ENCODE data around the gene CSKMT. TPM values are rescaled to one million over a fixed set of nuclear protein-coding genes. Genes with fewer than 3 reads are reported as not detected.
"Not testable (repeated sequence)": the region's sequence is repeated elsewhere in the genome, so short reads cannot be mapped to it uniquely, and the experiment has no call there.

The CSKMT gene
- total RNA-seq, 2 donors from 2014 or later, result 35.2 to 46.0 TPM

DNA sequence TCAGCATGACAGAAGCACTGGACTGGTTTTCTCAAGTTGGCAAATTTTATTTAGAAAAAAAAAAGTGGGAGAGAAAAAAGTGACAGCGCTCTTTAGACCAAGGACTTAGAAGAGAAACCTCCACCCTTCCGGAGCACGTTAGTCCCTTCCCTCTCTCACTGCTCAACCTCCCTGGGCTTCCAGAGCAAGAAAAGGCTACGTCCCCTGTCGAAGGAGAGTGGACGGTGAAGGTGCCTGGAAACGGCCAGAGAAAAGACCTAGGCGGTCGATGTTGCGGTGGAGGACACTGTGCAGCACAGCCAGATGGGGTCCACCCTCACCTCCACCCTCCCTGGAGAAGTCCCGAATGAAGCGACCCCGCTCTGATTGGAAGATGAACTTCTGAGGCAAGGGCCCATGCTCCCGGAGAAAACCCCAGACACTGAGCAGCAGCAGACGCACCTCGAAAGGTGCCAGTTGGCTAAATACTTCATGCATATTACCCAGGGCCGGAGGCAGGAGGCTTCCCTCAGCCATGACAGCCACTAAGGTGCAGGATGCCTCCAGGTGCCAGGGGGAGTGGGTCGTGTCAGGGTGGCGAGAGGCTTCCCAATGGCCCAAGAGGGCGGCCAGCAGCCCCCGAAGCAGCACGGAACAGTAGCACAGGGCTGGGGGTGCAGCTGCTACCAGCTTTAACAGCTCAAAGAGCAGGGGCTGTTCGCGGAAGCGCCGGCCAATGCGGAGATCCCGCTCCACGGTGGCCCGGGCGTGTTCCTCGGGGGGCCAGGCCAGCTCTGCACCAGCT is 18.1 kb upstream of the CSKMT start:
- Mint-ChIP-seq H3K4me3 (peak overlapping the region; percentile 97 to 99), H3K36me3 (ENCODE audit: insufficient read depth in 2 of 2) (peaks cover 5 to 7% of the 10 kb centered on the region in 2 donors), H3K27me3 (ENCODE audit: low read depth) (no peaks in the 10 kb centered on the region), H3K27ac (peak overlapping the region; percentile 90), H3K9me3 (no peaks in the 10 kb centered on the region), H3K4me1 (ENCODE audit: low read depth) (peaks cover 45% of the 10 kb centered on the region)
- DNase-seq (no peak), ATAC-seq (replicated peaks in 1 of 2) (no peak)

DNA sequence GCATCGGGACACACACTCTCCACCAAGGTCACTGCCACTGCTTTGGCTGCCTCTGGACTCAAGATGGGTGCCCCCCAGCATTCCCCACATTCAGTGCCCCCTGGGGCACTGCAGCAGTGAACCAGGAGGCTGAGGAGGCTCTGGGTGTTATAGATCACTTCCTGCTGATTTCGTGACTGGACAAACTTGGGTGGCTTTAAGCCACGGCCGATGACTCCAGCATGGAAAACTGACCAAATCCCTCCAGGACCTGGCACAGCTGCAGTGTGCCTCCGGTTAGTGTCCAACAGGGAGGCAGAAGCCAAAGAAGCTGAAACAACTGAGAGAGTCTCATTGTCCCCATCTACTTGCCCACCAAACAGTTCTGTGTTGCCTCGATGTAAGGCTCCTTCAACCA is 17.5 kb upstream of the CSKMT start:
- H3K4me1 Mint-ChIP-seq (ENCODE audit: low read depth), result peaks cover 45% of the 10 kb centered on the region
- H3K36me3 Mint-ChIP-seq (ENCODE audit: insufficient read depth in 2 of 2), result peaks cover 5 to 7% of the 10 kb centered on the region in 2 donors
- H3K4me3 Mint-ChIP-seq, result no peak overlapping the region
- no peak for ATAC-seq (replicated peaks in 1 of 2)
- no peaks in the 10 kb centered on the region for H3K27me3 Mint-ChIP-seq (ENCODE audit: low read depth)
- DNase-seq, result no peak
- H3K27ac Mint-ChIP-seq, result no peak overlapping the region
- no peaks in the 10 kb centered on the region for H3K9me3 Mint-ChIP-seq

DNA sequence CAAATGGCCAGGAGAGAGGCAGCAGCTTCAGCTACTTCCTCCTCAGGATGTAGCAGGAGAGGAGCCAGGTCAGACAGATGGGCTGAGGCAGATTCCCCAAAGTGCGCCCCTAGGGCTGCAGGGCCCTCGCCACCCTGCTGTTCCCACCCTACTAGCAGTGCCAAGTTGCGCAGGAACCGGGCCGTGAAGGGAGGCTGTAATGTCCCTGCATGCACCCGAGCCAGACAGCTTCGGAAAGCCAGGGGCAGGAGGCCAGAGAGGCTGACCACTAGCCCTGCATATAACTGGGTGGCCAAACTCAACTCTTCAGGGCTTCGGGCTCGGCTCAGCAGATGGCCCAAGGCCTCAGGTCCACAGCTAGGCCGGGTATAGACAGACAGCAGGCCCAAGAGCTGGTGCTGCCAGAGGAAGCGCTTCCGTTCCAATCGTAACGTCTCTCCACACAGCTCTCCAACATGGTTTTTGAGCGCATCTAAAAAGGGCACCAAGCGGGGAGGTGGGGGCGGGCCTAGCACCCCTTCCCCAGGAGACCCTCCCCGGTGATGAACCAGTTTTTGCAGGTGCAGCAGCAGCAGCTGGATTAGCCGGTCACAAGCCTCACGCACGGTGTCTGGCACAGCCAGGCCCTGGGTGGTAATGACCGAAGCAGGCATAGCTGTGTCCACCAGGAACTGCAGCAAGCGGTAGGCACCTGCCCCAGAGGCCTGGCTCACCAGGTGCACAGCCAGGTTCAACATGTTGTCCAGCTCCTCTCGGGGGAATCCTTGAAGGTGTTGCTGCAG is 16.7 kb upstream of the CSKMT start:
- H3K27me3 Mint-ChIP-seq (ENCODE audit: low read depth), result no peaks in the 10 kb centered on the region
- H3K4me1 Mint-ChIP-seq (ENCODE audit: low read depth), result peaks cover 45% of the 10 kb centered on the region

DNA sequence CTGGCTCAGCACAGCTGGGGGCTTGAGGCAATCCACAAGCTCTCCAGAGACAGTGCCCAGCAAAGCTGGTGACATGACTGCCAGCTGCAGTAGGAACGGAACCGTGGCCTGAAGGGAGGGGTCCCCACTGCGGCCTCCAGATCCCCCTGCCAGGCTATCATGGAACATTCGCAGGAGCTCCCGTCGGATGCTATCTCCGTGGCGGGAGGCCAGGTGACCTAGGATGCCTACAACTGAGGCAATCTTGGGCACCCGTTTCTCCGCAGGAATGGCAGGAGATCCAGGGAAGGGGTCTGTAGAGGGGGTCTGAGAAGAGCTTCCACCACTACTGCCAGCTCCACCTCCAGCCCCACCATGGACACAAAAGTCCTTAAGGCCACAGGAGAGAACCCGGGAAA is 16.1 kb upstream of the CSKMT start:
- Mint-ChIP-seq H3K27me3 (ENCODE audit: low read depth) (no peaks in the 10 kb centered on the region), H3K9me3 (no peaks in the 10 kb centered on the region), H3K36me3 (ENCODE audit: insufficient read depth in 2 of 2) (peaks cover 5 to 6% of the 10 kb centered on the region in 2 donors), H3K27ac (no peak overlapping the region), H3K4me1 (ENCODE audit: low read depth) (peaks cover 47% of the 10 kb centered on the region), H3K4me3 (no peak overlapping the region)
- ATAC-seq (replicated peaks in 1 of 2) (no peak), DNase-seq (no peak)

More for the DNA sequence above, 16.7 kb upstream of the CSKMT start:
- DNase-seq (no peak), ATAC-seq (replicated peaks in 1 of 2) (no peak)
- no peaks in the 10 kb centered on the region for H3K9me3 Mint-ChIP-seq
- no peak overlapping the region for H3K4me3 Mint-ChIP-seq
- H3K27ac Mint-ChIP-seq, result no peak overlapping the region
- peaks cover 5 to 7% of the 10 kb centered on the region in 2 donors for H3K36me3 Mint-ChIP-seq (ENCODE audit: insufficient read depth in 2 of 2)

DNA sequence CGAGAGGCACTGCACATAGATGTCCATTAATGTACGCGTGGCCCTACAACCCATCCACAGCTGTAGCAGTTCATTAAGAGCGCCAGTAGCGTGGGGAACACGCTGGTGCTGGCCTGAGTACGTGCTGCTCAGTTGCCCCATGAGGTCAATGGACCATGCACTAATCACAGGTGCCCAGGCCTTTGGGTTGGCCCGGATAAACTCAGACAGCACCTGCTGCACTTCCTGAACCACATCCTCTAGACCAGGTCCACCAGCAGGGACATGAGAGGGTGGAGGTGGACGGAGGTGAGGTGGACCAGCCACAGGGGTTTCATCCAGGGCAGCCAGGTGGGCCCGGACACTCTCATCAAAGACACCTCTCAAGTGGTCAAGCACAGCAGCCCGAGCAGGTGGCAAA is 15.6 kb upstream of the CSKMT start:
- no peak for ATAC-seq (replicated peaks in 1 of 2)
- DNase-seq, result no peak
- Mint-ChIP-seq H3K27me3 (ENCODE audit: low read depth) (no peaks in the 10 kb centered on the region), H3K27ac (no peak overlapping the region), H3K4me3 (no peak overlapping the region), H3K9me3 (no peaks in the 10 kb centered on the region), H3K4me1 (ENCODE audit: low read depth) (peaks cover 47% of the 10 kb centered on the region), H3K36me3 (ENCODE audit: insufficient read depth in 2 of 2) (peaks cover 3% of the 10 kb centered on the region in 2 donors)

DNA sequence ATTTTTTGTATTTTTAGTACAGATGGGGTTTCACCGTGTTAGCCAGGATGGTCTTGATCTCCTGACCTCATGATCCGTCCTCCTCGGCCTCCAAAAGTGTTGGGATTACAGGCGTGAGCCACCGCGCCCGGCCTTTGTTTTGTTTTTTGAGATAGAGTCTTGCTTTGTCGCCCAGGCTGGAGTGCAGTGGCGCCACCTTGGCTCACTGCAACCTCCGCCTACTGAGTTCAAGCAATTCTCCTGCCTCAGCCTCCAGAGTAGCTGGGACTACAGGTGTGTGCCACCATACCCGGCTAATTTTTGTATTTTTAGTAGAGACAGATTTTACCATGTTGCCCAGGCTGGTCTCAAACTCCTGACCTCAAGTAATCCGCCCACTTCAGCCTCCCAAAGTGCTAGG is 14.8 kb upstream of the CSKMT start:
- H3K27ac Mint-ChIP-seq; ATAC-seq (replicated peaks in 1 of 2); H3K4me3 Mint-ChIP-seq; H3K9me3 Mint-ChIP-seq; DNase-seq; H3K27me3 Mint-ChIP-seq (ENCODE audit: low read depth); H3K36me3 Mint-ChIP-seq (ENCODE audit: insufficient read depth in 2 of 2): not testable (repeated sequence)
- H3K4me1 Mint-ChIP-seq (ENCODE audit: low read depth), result peaks cover 45% of the 10 kb centered on the region

DNA sequence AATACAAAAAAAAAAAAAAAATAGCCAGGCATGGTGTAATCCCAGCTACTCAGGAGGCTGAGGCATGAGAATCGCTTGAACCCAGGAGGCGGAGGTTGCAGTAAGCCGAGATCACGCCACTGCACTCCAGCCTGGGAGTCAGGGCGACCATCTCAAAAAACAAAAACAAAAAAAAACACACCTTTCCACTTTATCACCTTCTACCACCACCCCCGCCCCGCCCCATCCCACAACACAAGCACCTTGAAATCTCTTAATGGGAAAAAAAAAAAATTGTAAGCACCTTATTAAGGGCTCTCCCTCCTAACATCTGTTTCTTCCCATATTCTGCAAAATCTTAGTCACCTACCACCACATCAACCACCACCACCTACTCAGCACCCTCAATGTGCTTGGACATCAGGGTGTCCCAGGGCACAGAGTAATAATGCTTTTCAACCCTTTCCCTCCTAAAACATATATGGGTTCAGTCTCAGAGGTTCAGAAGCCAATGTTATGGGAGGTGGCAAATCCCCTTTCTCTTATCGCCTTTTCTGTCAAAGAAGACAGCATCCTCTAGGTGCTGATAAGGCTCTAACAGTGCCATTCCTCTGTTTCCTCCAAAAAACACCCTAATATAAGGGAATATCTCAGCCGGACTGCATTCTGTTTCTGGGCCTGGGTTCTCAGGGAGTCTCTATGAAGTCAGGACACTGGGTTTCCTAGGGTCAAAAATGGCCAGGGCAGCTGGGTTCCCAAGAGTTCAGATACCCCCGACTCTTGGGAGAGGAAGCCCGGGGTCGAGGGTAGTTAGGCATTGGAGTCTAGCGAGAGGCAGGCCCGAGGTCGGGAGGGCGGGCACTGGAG is 12.7 kb upstream of the CSKMT start:
- Mint-ChIP-seq H3K27me3 (ENCODE audit: low read depth) (no peaks in the 10 kb centered on the region), H3K27ac (peak overlapping the region; percentile 81), H3K4me3 (peak overlapping the region; percentile 93 to 96), H3K4me1 (ENCODE audit: low read depth) (peaks cover 36% of the 10 kb centered on the region), H3K36me3 (ENCODE audit: insufficient read depth in 2 of 2) (no peaks in the 10 kb centered on the region), H3K9me3 (no peaks in the 10 kb centered on the region)
- ATAC-seq (replicated peaks in 1 of 2) (peak in 1 of 2 donors; percentile 10), DNase-seq (no peak)

DNA sequence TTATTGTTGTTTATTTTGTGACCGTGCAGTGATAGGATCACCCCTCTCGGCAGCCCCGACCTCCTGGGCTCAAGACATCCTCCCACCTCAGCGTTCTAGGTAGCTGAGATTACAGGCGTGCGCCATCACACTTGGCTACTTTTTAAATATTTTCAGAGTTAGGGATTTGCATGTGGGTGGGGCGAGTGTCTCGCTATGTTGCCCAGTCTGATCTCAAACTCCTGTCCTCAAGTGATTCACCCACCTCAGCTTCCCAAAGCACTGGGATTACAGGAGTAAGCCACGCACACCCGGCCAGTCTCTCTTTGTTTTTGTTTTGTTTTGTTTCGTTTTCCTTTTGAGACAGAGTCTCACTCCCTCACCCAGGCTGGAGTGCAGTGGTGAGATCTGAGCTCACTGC is 10.8 kb upstream of the CSKMT start:
- H3K9me3 Mint-ChIP-seq, result no peaks in the 10 kb centered on the region
- no peaks in the 10 kb centered on the region for H3K27me3 Mint-ChIP-seq (ENCODE audit: low read depth)
- peak overlapping the region; percentile 31 for H3K27ac Mint-ChIP-seq
- peaks cover 36% of the 10 kb centered on the region for H3K4me1 Mint-ChIP-seq (ENCODE audit: low read depth)
- H3K36me3 Mint-ChIP-seq (ENCODE audit: insufficient read depth in 2 of 2), result no peaks in the 10 kb centered on the region
- H3K4me3 Mint-ChIP-seq, result peak overlapping the region; percentile 56 to 96
- DNase-seq (no peak), ATAC-seq (replicated peaks in 1 of 2) (no peak)

DNA sequence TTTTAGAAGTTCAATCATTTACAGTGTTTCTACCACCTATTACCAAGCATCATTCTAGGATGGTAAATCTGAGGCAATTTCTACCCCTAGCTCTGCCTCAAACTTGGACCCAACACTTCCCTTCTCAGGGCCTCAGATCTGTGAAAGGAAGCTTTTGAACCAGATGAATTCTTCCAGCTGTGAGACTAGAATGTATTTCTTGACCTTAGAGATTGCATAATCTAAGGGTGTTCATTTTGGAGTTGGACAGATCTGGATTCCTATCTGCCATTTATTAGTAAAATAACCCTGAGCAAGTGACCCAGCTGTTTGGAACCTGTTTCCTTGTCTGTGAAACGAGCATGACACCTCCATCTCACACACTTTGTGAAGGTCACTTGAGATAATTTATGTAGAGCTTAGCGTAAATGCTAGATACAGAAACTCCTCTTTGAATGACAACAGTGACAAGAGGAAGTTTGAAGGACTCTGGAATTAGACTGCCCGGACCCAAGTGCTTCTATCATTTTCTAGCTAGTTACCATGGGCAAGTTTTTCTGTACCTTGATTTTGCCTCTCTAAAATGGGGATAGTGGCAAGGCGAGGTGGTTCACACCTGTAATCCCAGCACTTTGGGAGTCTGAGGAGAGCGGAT is 8.2 kb upstream of the CSKMT start:
- Mint-ChIP-seq H3K36me3 (ENCODE audit: insufficient read depth in 2 of 2) (no peaks in the 10 kb centered on the region), H3K4me3 (no peak overlapping the region), H3K27ac (peak overlapping the region; percentile 36), H3K27me3 (ENCODE audit: low read depth) (no peaks in the 10 kb centered on the region), H3K4me1 (ENCODE audit: low read depth) (peaks cover 24% of the 10 kb centered on the region), H3K9me3 (no peaks in the 10 kb centered on the region)
- no peak for ATAC-seq (replicated peaks in 1 of 2)
- DNase-seq, result no peak

DNA sequence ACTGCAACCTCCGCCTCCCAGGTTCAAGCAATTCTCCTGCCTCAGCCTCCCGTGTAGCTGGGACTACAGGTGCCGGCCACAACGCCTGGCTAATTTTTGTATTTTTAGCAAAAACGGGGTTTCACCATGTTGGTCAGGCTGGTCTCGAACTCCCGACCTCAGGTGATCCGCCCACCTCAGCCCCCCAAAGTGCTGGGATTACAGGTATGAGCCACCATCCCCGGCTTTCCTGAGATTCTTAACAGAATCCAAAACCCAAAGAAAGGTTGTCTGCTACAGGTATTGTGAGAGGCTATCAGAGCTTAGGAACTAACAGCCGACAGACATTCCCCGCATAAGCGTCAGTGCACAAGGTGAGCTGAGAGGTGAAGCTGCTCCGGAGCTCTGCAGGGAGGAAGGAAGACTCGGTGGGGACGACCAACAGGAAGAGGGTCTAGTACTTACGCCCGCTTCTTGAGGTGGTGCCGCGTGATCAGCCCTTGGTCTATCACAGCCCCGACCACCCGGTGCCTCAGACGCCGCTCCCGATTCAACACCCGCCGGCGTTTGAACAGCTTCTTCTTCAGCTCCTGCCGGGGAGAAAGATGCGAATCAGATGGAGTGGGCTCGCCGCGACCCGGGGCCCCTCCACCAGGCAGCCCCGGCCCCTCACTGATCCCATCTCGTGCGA is 572 bp upstream of the CSKMT start:
- H3K27ac Mint-ChIP-seq, result peak overlapping the region; percentile 95
- H3K4me1 Mint-ChIP-seq (ENCODE audit: low read depth), result peaks cover 39% of the 10 kb centered on the region
- H3K27me3 Mint-ChIP-seq (ENCODE audit: low read depth), result no peaks in the 10 kb centered on the region
- ATAC-seq (replicated peaks in 1 of 2) (peak; percentile 54), DNase-seq (peak; percentile 69 to 72)
- no peaks in the 10 kb centered on the region for H3K9me3 Mint-ChIP-seq
- H3K4me3 Mint-ChIP-seq, result peak overlapping the region; percentile 96 to 97
- H3K36me3 Mint-ChIP-seq (ENCODE audit: insufficient read depth in 2 of 2), result peaks cover 4 to 16% of the 10 kb centered on the region in 2 donors

DNA sequence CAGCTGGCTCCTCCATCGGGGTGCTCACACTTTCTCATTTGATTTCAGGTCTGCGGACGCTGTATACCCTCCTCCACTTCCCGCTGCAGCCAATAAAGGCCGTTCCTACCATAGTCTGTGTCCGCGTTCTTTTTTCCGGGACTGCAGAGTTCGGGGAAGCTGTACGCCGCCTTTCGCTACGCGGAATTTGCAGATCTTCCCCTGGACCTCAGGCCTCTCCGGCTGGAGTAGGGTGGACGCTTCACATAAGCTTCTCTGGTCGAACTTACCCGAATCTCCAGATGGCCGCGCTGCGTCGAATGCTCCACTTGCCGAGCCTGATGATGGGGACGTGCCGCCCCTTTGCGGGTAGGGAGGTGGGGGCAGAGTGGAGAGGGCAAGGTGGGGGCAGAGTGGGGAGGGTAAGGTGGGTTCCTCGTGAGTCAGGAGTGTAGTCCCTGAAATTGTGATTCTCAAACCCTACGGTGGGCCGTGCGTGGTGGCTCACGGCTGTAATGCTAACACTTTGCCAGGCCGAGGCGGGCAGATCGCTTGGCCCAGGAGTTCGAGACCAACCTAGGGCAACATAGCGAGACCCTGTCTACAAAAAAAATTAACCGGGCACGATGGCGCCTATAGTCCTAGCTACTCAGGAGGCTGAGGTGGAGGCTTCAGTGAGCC is 617 bp downstream of the CSKMT start:
- H3K9me3 Mint-ChIP-seq, result no peaks in the 10 kb centered on the region
- H3K36me3 Mint-ChIP-seq (ENCODE audit: insufficient read depth in 2 of 2), result peaks cover 4 to 16% of the 10 kb centered on the region in 2 donors
- DNase-seq, result peak; percentile 62 to 73
- peak overlapping the region; percentile 95 for H3K27ac Mint-ChIP-seq
- H3K4me3 Mint-ChIP-seq, result peak overlapping the region; percentile 96 to 97
- H3K27me3 Mint-ChIP-seq (ENCODE audit: low read depth), result no peaks in the 10 kb centered on the region
- peaks cover 50% of the 10 kb centered on the region for H3K4me1 Mint-ChIP-seq (ENCODE audit: low read depth)
- ATAC-seq (replicated peaks in 1 of 2), result peak; percentile 27 to 39

Data from activated T-cell treated with anti-CD3 and anti-CD28 coated beads, Interleukin-2, amount 50 U/mL, for 72 hours (primary cell).